Lower leg skin (tissue), 4 donors: ENCODE data around the gene SOCS1. TPM values are rescaled to one million over a fixed set of nuclear protein-coding genes. Genes with fewer than 3 reads are reported as not detected.

Source experiments
- DNase-seq, 2 donors: peaks; one replicate each; pipeline ENCODE4 v3.0.0-alpha.2; 2019; ENCODE audit warnings: low spot score in 2 of 2
- H3K4me3 ChIP-seq: fragments of 200-600 bp; sonication (generic); 2 replicates; pipeline ENCODE4 v1.5.1; 2017; ENCODE audit warnings: mild to moderate bottlenecking, low read depth; ENCODE audit not compliant: poor library complexity, severe bottlenecking
- CTCF ChIP-seq, 3 donors: fragments of 450-650 bp; IDR thresholded peaks; one replicate each; pipeline ENCODE4 v1.5.1; 2016; ENCODE audit warnings: antibody characterized with exemption in 3 of 3, mild to moderate bottlenecking in 3 of 3, moderate library complexity in 2 of 3
- POLR2A ChIP-seq, 2 donors: fragments of 450-650 bp; IDR thresholded peaks; one replicate each; pipeline ENCODE4 v1.6.1; 2016 to 2017; ENCODE audit warnings: antibody characterized with exemption in 2 of 2, mild to moderate bottlenecking in 1 of 2, moderate library complexity in 1 of 2
- WGBS, 2 donors: methylation state at CpG; one replicate each; pipeline ENCODE4 v1.1.5; 2018; 5-methylcytosine and 5-hydroxymethylcytosine counted together
- intact Hi-C: fragments of 100-400 bp; cut with DNase I; formaldehyde crosslinking; loops from one replicate; pipeline ENCODE4 v1.15.0; 2023; ENCODE audit warnings: low total_unique reads
- total RNA-seq, 4 donors: library from RNA; depleted of rRNA; stranded (reverse); fragments of >200 nt; gene quantifications; one replicate each; pipeline ENCODE4 v1.1.0, GENCODE V29; 2016

Gene SOCS1
- total RNA-seq, 4 donors from 2014 or later = 7.7 to 20.6 (median 10.1) TPM

- 84 to 89% methylated on average over 12 of the region's 12 CpGs for WGBS, 2 donors
- H3K4me3 ChIP-seq = no peak overlapping the region
- DNase-seq = no peak
- intact Hi-C loops = no loop called here
- TF ChIP-seq CTCF (IDR thresholded peaks at IDR 0.05) (no peak), POLR2A (IDR thresholded peaks at IDR 0.05) (no peak)
These were observed 21.8 kb upstream of the SOCS1 start for GRCh38 chr16:11277607-11278337.

GRCh38 chr16:11276896-11277593 is 21.0 kb upstream of the SOCS1 start:
- WGBS, 2 donors = 82 to 85% methylated on average over 11 of the region's 11 CpGs
- no peak for DNase-seq
- TF ChIP-seq CTCF (IDR thresholded peaks at IDR 0.05) (peak in 1 of 3 donors; percentile 16), POLR2A (IDR thresholded peaks at IDR 0.05) (no peak)
- no peak overlapping the region for H3K4me3 ChIP-seq
- intact Hi-C loops = no loop called here

GRCh38 chr16:11276143-11276895 is 20.3 kb upstream of the SOCS1 start, which contains the start of gene PRM2:
Gene PRM2, minus strand, starts transcription at chr16:11276480. Its CDS starts 110 bp downstream, at chr16:11276370.
- 92 to 94% methylated on average over 24 to 26 of the region's 26 CpGs for WGBS, 2 donors
- TF ChIP-seq POLR2A (IDR thresholded peaks at IDR 0.05) (no peak), CTCF (IDR thresholded peaks at IDR 0.05) (no peak)
- intact Hi-C loops = no loop called here

GRCh38 chr16:11274964-11275363 is 19.0 kb upstream of the SOCS1 start:
- DNase-seq = no peak
- WGBS, 2 donors = 93 to 96% methylated on average over 7 of the region's 7 CpGs
- intact Hi-C loops = no loop called here
- TF ChIP-seq CTCF (IDR thresholded peaks at IDR 0.05) = no peak
- TF ChIP-seq POLR2A (IDR thresholded peaks at IDR 0.05) = no peak
- no peak overlapping the region for H3K4me3 ChIP-seq

More at GRCh38 chr16:11276143-11276895, 20.3 kb upstream of the SOCS1 start, which contains the start of gene PRM2:
- no peak for DNase-seq
- no peak within 1 kb of the TSS for H3K4me3 ChIP-seq

GRCh38 chr16:11273721-11274324 is 17.8 kb upstream of the SOCS1 start:
- 69 to 71% methylated on average over 3 of the region's 3 CpGs for WGBS, 2 donors
- TF ChIP-seq CTCF (IDR thresholded peaks at IDR 0.05) (no peak), POLR2A (IDR thresholded peaks at IDR 0.05) (no peak)
- H3K4me3 ChIP-seq = no peak overlapping the region
- no peak for DNase-seq
- intact Hi-C loops = no loop called here
